Fibroblast of villous mesenchyme (primary cell): Measurements from ENCODE around the gene ATG16L1. TPM values are rescaled to one million over a fixed set of nuclear protein-coding genes. Genes with fewer than 3 reads are reported as not detected.

Experiments used
- DNase-seq: peaks from one replicate; pipeline ENCODE4 v3.0.0-alpha.2; 2010; ENCODE audit warnings: low read depth
- H3K4me3 ChIP-seq: 2 replicates; pipeline ENCODE4 v1.5.1; 2011; ENCODE audit warnings: low read depth, mild to moderate bottlenecking, low read length
- CTCF ChIP-seq: IDR thresholded peaks from 2 replicates; pipeline ENCODE4 v1.5.1; 2012; ENCODE audit warnings: low read depth, mild to moderate bottlenecking, low read length; ENCODE audit not compliant: insufficient read depth
- total RNA-seq: library from RNA; depleted of rRNA; stranded (reverse); fragments of >200 nt; gene quantifications from 2 replicates; pipeline ENCODE4 v1.2.3, GENCODE V29; 2012

Gene ATG16L1
- total RNA-seq, 1 donor: 41.0 TPM

- H3K4me3 ChIP-seq: no peak overlapping the region
- no peak for DNase-seq
- TF ChIP-seq CTCF: no peak
Observed at GRCh38 chr2:233262562-233262961, 11.1 kb downstream of the ATG16L1 start.

- TF ChIP-seq CTCF: no peak
- no peak for DNase-seq
- H3K4me3 ChIP-seq: no peak overlapping the region
Observed at GRCh38 chr2:233263045-233263570, 11.6 kb downstream of the ATG16L1 start.

DNA sequence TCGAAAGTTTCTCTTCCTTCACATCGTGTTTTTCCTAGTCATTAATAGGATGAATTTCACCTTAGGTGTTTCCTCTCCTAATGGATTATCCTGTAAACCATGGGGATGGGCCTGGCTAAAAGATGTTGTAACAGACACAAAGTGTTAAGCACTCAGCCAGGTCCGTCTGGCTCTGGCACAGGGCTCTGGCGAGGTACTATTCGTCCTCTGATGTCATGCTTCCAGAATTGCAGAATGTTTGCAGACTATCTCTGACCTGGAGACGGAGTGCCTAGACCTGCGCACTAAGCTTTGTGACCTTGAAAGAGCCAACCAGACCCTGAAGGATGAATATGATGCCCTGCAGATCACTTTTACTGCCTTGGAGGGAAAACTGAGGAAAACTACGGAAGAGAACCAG lies 13.2 kb downstream of the ATG16L1 start:
- H3K4me3 ChIP-seq: no peak overlapping the region
- DNase-seq: no peak
- TF ChIP-seq CTCF: no peak

- no peak overlapping the region for H3K4me3 ChIP-seq
- TF ChIP-seq CTCF: no peak
Observed at GRCh38 chr2:233265899-233266431, 14.5 kb downstream of the ATG16L1 start.

DNA sequence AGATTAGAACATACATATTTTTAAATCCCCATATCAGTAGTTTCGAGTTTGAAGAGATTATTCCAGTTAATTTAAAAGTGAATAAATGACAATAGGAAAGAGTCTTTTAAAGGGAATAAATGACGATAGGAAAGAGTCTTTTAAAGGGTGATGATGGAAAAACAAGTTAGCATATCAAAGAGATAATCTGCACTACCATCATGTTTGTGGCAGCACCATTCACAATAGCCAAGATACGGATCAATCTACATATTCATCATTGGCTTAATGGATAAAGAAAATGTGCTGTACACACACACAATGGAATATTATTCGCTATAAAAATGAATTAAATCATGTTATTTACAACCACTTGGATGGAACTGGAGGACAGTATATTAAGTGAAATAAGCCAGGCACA lies 15.0 kb downstream of the ATG16L1 start:
- DNase-seq: no peak
- TF ChIP-seq CTCF: no peak
- H3K4me3 ChIP-seq: no peak overlapping the region

More at GRCh38 chr2:233265899-233266431, 14.5 kb downstream of the ATG16L1 start:
- DNase-seq: no peak

DNA sequence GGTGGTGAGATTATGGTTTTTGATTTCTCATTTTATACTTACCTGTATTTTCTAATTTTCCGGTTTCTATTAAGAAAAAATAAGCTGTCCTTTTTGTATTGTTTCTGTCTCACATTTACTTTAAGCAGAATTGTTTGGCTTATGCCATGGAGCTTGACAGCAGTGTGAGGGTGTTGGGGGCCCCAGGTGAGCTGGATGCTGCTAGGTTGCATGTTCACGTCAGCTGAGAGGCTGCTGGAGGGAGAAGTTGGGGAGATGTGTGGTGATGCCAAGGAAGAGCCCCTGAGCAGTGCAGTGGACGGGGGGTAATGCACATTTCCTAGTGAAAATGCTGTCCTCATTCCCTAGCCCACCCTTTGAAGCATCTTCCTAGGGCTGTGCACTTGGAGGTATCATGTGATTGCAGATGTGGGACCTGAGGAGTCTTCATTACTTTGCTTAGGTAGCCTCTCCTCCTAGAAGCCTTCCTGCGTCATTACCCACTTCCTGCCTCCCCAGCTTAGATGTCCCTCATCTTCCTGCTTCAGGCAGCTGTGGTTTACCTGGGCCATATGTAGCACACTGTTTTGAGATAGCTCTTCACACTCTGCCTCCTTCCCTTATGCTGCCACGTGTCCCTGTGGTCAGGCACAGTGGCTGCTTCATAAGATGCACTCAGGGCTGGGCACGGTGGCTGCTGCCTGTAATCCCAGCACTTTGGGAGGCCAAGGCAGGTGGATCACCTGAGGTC lies 16.2 kb downstream of the ATG16L1 start:
- no peak for DNase-seq
- H3K4me3 ChIP-seq: no peak overlapping the region
- TF ChIP-seq CTCF: no peak
